SK-N-MC (cell line): ENCODE results near the gene ZNF385B.

ENCODE experiments used
- EZH2 ChIP-seq: fragments of 200-600 bp; sonication (generic); IDR thresholded peaks from one replicate; pipeline ENCODE4 v1.6.1; 2017; ENCODE audit warnings: antibody characterized with exemption
- FOXP2 ChIP-seq: optimal IDR thresholded peaks from 2 replicates; pipeline ENCODE3; 2011; ENCODE audit warnings: mild to moderate bottlenecking, moderate library complexity; ENCODE audit not compliant: insufficient read depth; ENCODE audit errors: extremely low read length, control extremely low read depth
- POLR2AphosphoS5 ChIP-seq: IDR thresholded peaks from 2 replicates; pipeline ENCODE4 v1.6.1; 2012; ENCODE audit warnings: mild to moderate bottlenecking, low read depth, low read length, borderline replicate concordance

- TF ChIP-seq EZH2 (no peak), POLR2AphosphoS5 (no peak), FOXP2 (no peak)
Observed at GRCh38 chr2:179796213-179797007, 65.0 kb downstream of the ZNF385B start.
